ENCODE results near the gene C16orf54.
A peak's percentile ranks its signal among the peaks of the same experiment; 100 is the strongest.
"Not testable (repeated sequence)": the region's sequence is repeated elsewhere in the genome, so short reads cannot be mapped to it uniquely, and the experiment has no call there.

The C16orf54 gene, protein sequence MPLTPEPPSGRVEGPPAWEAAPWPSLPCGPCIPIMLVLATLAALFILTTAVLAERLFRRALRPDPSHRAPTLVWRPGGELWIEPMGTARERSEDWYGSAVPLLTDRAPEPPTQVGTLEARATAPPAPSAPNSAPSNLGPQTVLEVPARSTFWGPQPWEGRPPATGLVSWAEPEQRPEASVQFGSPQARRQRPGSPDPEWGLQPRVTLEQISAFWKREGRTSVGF

DNA sequence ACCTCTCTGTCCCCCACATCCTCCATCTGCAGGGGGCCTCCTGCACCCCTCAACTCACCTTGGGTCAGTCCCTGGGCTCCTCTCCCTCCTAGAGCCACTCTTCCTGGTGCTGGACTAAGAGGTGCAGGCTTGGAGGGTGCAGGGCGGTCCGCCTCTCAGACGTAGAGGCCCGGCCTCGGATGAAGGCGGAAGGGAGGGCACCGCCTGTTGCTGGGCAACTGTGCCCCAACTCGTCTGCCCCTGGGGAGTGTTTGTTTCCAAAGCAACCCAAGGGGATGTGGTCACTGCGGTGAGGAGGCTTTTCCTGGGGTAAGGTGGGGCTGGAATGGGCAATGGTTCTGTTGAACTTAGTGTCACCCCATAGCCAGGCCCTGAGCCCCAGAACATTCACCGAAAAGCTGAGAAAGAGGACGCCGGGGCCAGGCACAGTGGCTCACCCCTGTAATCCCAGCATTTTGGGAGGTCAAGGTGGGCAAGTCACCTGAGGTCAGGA lies at the start of gene C16orf54:
TSS of gene C16orf54 (minus strand) at position 138 of the 493 bp plus-strand sequence. CDS start 1,039 bp downstream, outside the sequence.
- ATAC-seq (ENCODE audit: insufficient read depth, low read depth) (peak; percentile 90), DNase-seq (peak; percentile 94)
- Histone ChIP-seq H3K27me3 (ENCODE audit: insufficient read depth, low read length, poor library complexity) (no peaks in the 10 kb centered on the region), H2AFZ (ENCODE audit: low read depth, low read length) (peak within 1 kb of the TSS; percentile 97), H3K9ac (ENCODE audit: low read depth, low read length) (peak within 1 kb of the TSS; percentile 82), H3K79me2 (ENCODE audit: insufficient read depth, low read length) (peaks cover 14% of the 10 kb centered on the region), H3K4me3 (ENCODE audit: low read depth in 1 of 2, low read length in 2 of 2) (peak within 1 kb of the TSS; percentile 59 to 74), H3K9me3 (ENCODE audit: insufficient read depth, low read length, severe bottlenecking) (no peaks in the 10 kb centered on the region), H4K20me1 (ENCODE audit: insufficient read depth, low read length) (no peaks in the 10 kb centered on the region), H3K4me1 (ENCODE audit: insufficient read depth, low read length) (peaks cover 27% of the 10 kb centered on the region), H3K36me3 (ENCODE audit: insufficient read depth, low read length) (peaks cover 5% of the 10 kb centered on the region), H3K27ac (ENCODE audit: low read length) (peak within 1 kb of the TSS; percentile 85), H3K4me2 (ENCODE audit: insufficient read depth, low read length) (peak within 1 kb of the TSS; percentile 94)
- TF ChIP-seq EZH2 (IDR thresholded peaks at IDR 0.05; ENCODE audit: borderline replicate concordance, low read depth, low read length, severe bottlenecking) = no peak
- TF ChIP-seq, protein P1, sequence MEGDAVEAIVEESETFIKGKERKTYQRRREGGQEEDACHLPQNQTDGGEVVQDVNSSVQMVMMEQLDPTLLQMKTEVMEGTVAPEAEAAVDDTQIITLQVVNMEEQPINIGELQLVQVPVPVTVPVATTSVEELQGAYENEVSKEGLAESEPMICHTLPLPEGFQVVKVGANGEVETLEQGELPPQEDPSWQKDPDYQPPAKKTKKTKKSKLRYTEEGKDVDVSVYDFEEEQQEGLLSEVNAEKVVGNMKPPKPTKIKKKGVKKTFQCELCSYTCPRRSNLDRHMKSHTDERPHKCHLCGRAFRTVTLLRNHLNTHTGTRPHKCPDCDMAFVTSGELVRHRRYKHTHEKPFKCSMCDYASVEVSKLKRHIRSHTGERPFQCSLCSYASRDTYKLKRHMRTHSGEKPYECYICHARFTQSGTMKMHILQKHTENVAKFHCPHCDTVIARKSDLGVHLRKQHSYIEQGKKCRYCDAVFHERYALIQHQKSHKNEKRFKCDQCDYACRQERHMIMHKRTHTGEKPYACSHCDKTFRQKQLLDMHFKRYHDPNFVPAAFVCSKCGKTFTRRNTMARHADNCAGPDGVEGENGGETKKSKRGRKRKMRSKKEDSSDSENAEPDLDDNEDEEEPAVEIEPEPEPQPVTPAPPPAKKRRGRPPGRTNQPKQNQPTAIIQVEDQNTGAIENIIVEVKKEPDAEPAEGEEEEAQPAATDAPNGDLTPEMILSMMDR (IDR thresholded peaks at IDR 0.05; ENCODE audit: borderline replicate concordance, extremely low read depth, low read length, poor library complexity, severe bottlenecking) = no peak

DNA sequence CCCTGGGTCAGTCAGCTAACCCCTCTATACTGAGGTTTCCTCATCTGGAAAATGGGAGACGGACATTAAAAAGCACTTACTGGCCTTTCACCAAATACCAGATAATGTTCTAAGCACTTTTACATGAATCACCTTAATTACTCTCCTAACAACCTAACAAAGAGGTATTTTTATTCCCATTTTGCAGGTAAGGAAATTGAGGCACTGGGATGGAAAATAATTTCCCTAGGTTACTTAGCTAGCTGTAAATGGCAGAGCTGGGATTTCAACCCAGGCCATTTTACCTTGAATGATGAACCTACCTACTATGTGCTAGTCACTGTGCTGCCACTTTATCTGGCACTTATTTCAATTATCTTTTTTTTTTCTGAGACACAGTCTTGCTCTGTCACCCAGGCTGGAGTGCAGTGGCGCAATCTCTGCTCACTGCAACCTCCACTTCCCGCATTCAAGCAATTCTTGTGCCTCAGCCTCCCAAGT lies 48.5 kb upstream of the C16orf54 start:
- peaks cover 79% of the 10 kb centered on the region for H3K36me3 ChIP-seq (ENCODE audit: insufficient read depth, low read length)
- no peak overlapping the region for H3K9ac ChIP-seq (ENCODE audit: low read depth, low read length)
- ATAC-seq (ENCODE audit: insufficient read depth, low read depth) = no peak
- no peak overlapping the region for H3K4me3 ChIP-seq (ENCODE audit: low read depth in 1 of 2, low read length in 2 of 2)
- peak overlapping the region; percentile 88; the same call in 1 of the 2 replicates for H3K4me2 ChIP-seq (ENCODE audit: insufficient read depth, low read length)
- peaks cover 28% of the 10 kb centered on the region; the same call in 1 of the 2 replicates for H4K20me1 ChIP-seq (ENCODE audit: insufficient read depth, low read length)
- no peaks in the 10 kb centered on the region for H3K9me3 ChIP-seq (ENCODE audit: insufficient read depth, low read length, severe bottlenecking)
- no peaks in the 10 kb centered on the region for H3K27me3 ChIP-seq (ENCODE audit: insufficient read depth, low read length, poor library complexity)
- DNase-seq = no peak
- peaks cover 89% of the 10 kb centered on the region for H3K79me2 ChIP-seq (ENCODE audit: insufficient read depth, low read length)
- H3K4me1 ChIP-seq (ENCODE audit: insufficient read depth, low read length) = peaks cover 39% of the 10 kb centered on the region
- no peak overlapping the region for H3K27ac ChIP-seq (ENCODE audit: low read length)
- H2AFZ ChIP-seq (ENCODE audit: low read depth, low read length) = no peak overlapping the region
- TF ChIP-seq, protein P1 (IDR thresholded peaks at IDR 0.05; ENCODE audit: borderline replicate concordance, extremely low read depth, low read length, poor library complexity, severe bottlenecking) = no peak
- TF ChIP-seq EZH2 (IDR thresholded peaks at IDR 0.05; ENCODE audit: borderline replicate concordance, low read depth, low read length, severe bottlenecking) = no peak

DNA sequence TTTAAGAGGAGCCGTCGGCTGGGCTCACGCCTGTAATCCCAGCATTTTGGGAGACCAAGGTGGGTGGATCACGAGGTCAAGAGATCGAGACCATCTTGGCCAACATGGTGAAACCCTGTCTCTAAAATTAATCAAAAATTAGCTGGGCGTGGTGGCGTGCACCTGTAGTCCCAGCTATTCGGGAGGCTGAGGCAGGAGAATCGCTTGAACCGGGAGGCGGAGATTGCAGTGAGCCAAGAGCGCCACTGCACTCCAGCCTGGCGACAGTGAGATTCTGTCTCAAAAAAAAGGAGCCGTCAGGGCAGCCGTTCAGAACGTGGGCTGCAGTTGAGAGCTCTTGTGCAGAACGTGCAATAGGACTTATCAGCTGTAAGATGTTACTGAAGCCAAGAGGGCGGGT lies 47.4 kb upstream of the C16orf54 start:
- Histone ChIP-seq H3K4me2 (ENCODE audit: insufficient read depth, low read length) (peak overlapping the region; percentile 88), H3K4me3 (ENCODE audit: low read depth in 1 of 2, low read length in 2 of 2) (peak overlapping the region in 1 of 2 experiments; percentile 77; a peak in 1 of 4 replicates), H3K36me3 (ENCODE audit: insufficient read depth, low read length) (peaks cover 68% of the 10 kb centered on the region), H3K9ac (ENCODE audit: low read depth, low read length) (peak overlapping the region; percentile 91; the same call in 1 of the 2 replicates), H3K79me2 (ENCODE audit: insufficient read depth, low read length) (peaks cover 85% of the 10 kb centered on the region), H3K4me1 (ENCODE audit: insufficient read depth, low read length) (peaks cover 43% of the 10 kb centered on the region), H4K20me1 (ENCODE audit: insufficient read depth, low read length) (peaks cover 28% of the 10 kb centered on the region; the same call in 1 of the 2 replicates)
- not testable (repeated sequence) for H3K9me3 ChIP-seq (ENCODE audit: insufficient read depth, low read length, severe bottlenecking); ATAC-seq (ENCODE audit: insufficient read depth, low read depth); H3K27me3 ChIP-seq (ENCODE audit: insufficient read depth, low read length, poor library complexity); H3K27ac ChIP-seq (ENCODE audit: low read length); DNase-seq; H2AFZ ChIP-seq (ENCODE audit: low read depth, low read length)

Measured in DND-41 (cell line).